NCI-H1436 treated with DMSO at 0.1 percent for 48 hours (cell line): ENCODE measurements around the gene ANKRD10.
A peak's percentile ranks its signal among the peaks of the same experiment; 100 is the strongest.
"Not testable (repeated sequence)": the region's sequence is repeated elsewhere in the genome, so short reads cannot be mapped to it uniquely, and the experiment has no call there.

Source experiments
- DNase-seq: peaks from one replicate; lab custom pipeline; 2025; lab: John Stamatoyannopoulos, UW

The ANKRD10 gene

GRCh38 chr13:110915057-110915873, at the start of gene ANKRD10:
ANKRD10 (minus strand) TSS chr13:110915069; CDS start chr13:110914934, 135 bp downstream.
- DNase-seq = peak; percentile 82

DNA sequence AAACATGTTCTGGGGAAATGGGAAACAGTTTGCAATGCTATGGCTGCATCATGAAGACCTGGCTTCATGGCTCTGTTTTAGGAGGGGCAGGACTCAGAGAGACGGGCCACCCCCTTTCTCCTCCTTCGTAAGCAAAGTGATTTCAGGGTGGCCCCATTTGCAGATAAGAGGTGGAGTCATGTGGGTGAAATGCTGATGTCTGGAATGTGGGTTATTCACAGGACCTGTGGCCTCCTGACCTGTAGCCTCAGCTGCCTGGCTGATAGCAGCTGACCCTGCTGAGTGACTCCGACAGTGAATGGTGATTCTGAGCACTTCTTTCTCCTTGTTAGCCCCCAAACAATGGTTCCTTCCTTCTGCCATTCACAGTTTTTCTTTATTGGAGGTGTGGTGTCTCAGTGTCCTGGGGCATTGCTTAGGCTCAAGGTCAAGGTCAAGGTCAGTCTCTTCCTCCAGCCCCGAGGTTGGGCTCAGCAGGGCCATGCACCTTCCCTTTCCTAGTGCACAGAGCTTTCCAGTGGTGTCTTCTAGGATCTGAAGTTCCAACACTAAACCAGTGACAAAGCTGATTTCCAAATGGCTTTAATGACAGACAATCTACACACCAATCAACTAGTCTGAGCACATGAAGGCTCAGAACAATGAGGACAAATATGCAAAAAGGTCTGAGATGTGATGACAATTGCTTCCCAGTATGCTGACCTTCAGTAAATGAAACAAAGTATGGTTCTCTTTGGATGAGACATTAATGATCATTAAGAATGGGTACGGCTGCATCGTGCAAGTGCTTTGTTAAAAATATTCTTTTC, 49.6 kb upstream of the ANKRD10 start:
- DNase-seq = no peak

DNA sequence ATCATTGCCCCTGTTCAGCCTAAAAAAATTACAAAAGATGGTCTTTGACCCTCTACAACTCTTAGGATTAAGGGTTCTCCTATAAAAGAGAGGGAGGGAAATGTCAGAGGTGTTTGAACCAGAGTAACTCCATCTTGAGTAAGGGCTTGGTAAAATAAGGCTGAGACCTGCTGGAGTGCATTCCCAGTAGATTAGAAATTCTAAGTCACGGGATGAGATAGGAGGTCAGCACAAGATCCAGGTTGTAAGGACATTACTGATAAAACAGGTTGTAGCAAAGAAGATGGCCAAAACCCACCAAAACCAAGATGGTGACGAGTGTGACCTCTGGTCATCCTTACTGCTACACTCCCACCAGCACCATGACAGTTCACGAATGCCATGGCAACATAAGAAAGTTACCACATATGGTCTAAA, 48.7 kb upstream of the ANKRD10 start:
- no peak for DNase-seq

DNA sequence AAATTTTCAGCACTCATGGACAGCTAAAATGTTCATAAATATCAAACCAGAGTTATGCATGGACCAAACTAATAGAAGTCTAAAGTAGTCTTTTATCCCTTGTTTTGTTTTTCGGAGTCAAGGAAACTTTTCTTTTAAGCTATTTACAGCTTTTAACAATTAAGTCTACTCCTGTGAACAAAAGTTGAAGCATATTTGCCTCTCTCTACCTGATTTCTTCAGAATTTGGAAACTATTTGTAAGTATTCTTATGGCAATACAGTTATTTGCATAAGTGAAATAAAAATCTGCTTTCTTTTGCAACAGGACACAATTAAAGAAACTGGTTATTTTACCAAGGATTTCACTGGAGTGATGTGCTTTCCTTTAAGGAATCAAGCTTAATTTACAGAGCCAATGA, 47.1 kb upstream of the ANKRD10 start:
- DNase-seq = no peak

DNA sequence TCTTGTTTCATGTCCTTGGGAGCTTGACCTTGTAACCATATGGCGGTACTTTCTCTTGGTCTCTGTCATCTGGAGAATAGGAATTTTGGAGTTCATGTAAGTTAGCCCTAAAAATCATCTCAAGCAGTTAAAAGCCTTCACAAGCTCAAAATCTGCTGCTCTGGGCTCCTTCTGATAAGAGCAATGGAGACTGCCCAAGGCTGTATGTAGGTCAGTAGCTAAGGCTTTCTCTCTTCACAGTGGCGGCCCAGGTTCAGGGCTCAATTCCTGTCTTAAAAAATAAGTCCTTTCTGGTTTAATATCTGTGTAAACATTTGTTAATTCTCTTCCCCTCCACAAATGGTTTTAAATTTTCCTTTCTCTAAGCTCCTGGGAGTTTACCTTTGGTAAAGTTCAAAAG, 45.3 kb upstream of the ANKRD10 start:
- DNase-seq = no peak

- DNase-seq = no peak
Measured at GRCh38 chr13:110957931-110958330, 43.1 kb upstream of the ANKRD10 start.

GRCh38 chr13:110957181-110957884, 42.5 kb upstream of the ANKRD10 start:
- no peak for DNase-seq

DNA sequence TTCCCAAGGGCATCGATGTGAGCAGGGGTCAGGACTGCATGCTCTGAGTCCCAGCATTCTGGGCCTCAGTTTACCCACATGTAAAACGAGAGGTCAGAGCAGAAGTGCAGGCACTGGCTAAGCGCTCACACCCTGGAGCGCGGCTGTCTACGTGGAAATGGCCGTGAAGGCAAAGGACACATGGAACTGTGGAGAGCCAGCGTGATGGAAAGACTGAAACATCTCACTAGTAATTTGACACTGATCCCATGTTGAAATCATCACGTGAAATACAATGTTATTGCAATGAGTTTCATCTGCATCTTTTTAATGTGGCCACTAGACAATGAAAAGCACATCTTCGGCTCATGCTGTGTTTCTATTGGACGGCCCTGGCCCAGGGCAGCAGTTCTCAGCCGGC, 41.3 kb upstream of the ANKRD10 start:
- not testable (repeated sequence) for DNase-seq

DNA sequence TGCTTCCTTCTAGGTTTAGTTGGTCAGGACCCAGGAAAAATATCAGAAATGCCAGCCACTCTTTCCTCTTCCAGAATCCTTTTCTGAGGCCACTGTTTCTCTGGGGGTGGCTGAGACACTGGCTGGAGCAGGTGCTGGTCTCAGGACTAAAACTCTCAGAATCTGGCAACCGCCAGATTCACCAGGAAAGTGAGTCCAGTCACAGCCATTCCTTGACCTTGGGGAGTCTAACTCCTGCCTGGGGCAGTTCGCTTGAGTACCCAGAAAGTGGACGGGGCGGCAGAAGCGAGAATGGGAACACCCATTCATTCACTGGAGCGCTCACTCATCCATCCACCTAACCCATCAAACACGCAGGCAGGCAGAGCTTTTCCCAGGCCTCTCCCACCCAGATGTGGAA, 40.7 kb upstream of the ANKRD10 start:
- DNase-seq = not testable (repeated sequence)

DNA sequence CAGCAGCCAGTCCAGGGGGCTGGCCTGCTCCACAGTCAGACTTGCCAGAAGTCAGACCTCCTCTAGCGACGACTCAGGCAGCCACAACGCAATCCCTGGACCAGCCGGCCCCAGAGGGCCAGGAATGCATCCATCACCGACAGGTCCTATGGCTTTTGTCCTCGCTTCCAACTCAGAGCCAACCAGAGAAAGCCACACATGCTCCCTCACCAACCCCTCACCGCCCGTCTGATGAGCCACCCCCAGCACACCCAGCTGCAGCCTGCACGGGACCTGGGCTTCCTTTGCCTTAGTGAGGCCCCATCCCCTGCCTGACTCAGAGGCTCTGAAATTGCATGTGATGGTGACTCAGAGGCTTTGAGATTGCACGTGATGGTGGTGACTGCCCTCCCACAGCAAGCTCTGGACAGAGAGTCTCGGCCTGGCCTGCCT, 40.2 kb upstream of the ANKRD10 start:
- DNase-seq = not testable (repeated sequence)

- not testable (repeated sequence) for DNase-seq
Measured at GRCh38 chr13:110954533-110954920, 39.7 kb upstream of the ANKRD10 start.

DNA sequence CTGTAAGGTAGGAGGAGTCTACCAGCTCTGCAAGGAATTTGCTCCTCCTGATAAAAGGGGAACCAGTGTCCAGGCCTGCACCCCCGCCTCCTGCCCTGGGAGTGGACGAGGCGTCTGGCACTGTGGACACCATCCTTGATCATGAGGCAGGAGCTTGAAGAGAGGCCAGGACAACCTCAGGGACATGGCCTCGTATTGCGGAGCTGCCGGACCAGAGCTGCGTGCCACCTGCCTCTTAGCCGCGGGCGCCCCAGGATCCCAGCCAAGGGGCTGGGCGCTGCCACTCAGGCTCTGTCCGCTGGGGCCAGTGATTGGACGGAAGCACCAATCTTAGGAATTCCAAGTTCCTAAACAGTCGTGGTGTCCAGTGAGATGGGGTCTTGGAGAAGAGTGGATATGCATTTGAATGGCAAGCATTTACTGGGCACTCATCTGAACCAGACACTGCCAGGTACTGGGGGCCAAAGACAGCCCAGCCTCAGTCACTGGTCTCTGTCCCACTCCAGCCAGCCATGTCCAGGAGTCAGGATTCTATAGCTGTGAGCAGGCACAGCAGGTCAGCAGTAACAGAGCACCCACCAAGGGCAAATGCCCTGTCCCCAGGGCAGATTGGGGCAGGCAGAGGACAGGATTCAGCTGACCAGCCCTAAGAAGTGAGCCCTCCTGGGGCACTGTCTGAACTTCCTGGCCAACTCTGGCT, 39.1 kb upstream of the ANKRD10 start:
- DNase-seq = no peak

GRCh38 chr13:110953416-110953815, 38.5 kb upstream of the ANKRD10 start:
- no peak for DNase-seq

DNA sequence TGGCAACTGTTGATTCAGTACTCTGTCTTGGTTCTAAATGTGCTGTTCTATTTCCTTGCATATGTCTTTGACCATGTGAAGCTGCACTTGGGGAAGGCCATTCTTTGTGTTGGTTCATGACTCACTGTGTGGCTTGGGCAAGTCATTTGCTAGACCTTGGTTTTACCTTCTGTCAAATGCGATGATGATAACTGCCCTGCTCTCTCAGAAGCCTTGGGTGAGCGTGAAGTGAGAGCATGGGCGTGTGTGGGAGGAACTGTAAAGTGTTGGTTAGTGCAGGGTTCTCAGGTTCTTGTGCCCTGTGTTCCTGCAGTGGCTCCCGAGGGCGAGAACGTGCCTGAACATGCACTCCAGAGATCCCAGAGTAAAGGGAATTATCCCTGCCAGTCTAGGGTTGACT, 37.3 kb upstream of the ANKRD10 start:
- DNase-seq = not testable (repeated sequence)

DNA sequence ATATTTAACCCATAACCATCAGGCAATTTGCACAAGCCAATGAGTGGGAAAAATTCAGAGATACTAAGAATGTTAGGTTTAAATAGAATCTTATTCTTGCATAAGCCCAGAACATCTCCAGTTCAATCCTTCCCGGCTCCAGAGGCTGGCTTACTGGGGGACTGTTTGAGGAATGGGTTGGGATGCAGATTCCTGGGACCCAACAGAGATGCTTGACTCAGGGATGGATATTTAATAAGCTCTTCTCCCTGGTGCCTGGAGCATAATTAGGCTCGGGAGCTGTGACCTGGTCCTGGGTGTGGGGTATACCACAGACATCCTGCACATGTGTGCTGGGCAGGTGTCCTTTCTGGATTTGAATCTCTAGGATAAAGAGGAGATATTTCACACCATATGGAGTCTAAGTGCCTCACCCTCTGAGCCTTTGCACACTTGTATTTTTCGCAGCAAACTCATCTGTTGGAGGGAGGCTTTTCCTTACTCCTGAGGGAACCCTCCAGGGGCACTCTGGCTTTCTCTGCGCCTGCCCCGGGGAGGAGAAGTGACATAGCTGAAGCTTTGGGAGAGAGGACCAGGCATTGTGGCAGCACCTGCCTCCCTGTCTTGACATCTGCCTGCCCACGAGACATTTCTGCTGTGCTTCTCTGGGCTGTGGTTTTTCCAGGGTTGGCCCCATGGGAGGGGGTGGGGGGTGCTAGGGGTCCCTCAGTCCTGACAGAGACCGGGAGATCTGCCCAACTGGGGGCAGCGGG, 36.1 kb upstream of the ANKRD10 start:
- DNase-seq = no peak

GRCh38 chr13:110950356-110950755, 35.5 kb upstream of the ANKRD10 start:
- DNase-seq = no peak

DNA sequence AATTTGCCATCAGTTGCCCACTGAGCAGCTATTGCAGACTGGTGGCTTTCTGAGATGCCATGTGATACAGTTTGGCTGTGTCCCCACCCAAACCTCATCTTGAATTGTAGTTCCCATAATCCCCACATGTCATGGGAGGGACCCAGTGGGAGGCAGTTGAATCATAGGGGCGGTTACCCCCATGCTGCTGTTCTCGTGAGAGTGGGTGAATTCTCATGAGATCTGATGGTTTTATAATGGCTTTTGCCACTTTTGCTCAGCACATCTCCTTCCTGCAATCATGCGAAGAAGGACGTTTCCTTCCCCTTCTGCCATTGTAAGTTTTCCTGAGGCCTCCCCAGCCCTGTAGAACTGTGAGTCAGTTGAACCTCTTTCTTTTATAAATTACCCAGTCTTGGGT, 34.8 kb upstream of the ANKRD10 start:
- DNase-seq = no peak

DNA sequence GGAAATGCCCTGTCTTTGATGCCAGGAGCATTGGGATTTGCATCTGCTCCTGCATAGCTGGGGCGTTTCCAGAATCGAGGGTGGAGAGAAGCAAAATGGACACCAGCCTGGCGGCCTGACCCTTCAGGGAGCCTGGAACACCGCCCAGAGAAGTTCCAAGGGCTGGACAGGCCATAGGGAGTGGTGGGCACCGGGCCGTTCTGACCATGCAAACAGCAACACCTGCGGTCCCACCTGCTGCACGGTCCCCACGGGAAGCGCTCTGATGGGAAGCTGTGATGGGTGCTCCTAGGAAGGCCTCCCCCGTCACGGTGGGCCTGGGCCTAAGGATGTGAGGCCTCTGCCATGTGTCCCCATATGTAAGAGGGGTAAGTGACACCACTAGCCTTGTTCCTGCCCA, 34.2 kb upstream of the ANKRD10 start:
- no peak for DNase-seq

DNA sequence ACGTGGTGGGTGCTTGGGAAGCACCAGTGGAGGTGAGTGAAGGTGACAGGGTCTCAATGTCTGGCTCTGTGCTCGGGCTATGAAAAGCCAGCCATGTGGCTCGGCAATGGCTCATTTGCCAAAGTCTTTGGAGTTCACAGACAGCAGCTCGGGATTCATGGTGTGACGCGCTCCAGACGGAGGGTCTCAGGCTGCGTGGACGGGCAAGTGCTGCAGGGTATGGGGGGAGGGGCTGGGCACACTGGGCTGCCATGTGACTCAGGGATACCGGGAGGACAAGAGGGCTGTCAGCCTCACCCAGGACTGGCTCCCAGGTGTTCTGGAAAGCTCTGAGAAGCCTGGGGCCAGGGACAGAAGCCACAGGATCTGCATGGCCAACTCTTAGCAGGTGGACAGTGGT, 32.5 kb upstream of the ANKRD10 start:
- DNase-seq = not testable (repeated sequence)

DNA sequence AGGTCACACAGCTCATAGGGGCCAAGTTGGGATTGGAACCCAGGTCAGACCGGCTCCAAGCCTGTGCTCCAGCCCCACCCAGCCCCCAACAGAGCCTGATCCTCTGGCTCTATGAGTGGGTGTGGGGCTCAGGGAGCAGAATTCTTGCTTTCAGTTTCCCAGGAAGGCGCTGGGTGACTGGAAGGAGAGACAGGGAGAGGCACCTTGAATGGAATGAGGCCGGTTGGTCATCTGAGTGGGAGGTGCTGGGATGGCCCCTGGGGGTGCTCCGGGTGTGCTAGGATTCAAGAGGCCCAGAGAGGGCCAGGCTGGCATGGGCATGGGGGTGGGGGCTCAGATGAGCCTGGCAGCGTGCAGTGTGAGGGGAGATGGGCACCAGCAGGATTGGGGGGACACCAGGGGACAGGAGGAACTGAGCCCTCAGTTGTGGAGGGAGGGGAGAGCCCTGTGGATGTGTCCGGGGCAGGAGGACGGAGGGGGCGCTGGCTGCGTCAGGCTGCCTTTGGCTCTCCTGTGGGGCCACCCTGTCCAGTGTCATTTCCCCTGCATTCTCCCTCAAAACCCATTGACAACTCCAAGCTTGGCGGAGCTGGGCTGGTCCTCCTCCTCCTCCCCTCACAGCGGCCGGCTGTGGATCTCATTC, 31.2 kb upstream of the ANKRD10 start:
- no peak for DNase-seq
